NCI-H2081 treated with DMSO at 0.1 percent for 48 hours (cell line): ENCODE measurements around the gene PARN.
"Not testable (repeated sequence)": the region's sequence is repeated elsewhere in the genome, so short reads cannot be mapped to it uniquely, and the experiment has no call there.

Source experiments
- DNase-seq: peaks from one replicate; lab custom pipeline; 2025; lab: John Stamatoyannopoulos, UW

The PARN gene

DNA sequence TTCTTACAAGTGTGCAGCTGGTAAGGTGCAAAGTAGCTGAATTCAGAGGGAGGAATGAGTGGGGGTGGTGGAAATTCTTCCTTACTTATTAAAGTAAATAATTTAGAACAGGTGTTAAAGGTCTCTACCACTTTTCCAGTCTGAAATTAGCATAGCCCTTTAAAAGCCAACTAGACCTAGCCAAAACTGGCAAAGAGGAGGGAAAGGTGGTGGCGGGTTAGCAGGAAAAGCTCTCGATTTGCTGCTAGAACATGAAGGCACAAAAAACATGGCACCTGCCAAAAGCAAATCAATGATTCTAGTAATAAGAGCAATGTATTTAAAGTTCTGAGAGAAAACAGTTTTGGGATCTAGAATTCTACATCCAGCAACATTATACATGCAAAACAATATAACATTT is 157.7 kb downstream of the PARN start:
- DNase-seq, result no peak

- no peak for DNase-seq
These were observed 159.3 kb downstream of the PARN start for GRCh38 chr16:14470788-14471187.

DNA sequence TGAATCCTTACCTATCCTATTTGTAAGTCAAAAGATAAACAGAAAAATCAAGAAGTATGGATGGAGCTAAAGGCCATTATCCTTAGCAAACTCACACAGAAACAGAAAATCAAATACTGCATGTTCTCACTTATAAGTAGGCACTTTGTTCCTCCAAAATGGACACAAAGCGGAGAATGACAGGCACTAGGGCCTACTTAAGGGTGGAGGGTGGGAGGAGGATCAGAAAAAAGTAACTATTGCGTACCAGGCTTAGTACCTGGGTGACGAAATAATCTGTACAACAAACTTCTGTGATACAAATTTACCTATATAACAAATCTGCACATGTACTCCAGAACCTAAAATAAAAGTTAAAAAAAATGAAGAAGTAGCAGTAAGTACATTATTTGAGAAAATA is 164.3 kb downstream of the PARN start:
- DNase-seq, result no peak

DNA sequence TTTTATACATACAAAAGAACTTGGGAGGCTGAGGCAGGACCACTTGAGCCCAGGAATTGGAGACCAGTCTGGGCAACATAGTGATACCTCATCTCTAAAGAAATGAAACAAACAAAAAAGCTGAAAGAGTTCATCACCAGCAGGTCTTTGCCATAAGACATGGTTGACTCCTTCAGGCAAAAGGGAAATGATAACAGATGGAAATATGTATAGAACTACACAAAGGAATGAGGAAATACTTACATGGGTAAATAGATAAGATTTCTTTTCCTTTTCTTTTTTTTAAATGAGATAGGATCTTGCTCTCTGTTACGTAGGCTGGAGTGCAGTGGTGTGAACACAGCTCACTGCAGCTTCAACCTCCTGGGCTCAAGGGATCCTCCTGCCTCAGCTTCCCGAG is 165.3 kb downstream of the PARN start:
- DNase-seq, result no peak

- no peak for DNase-seq
These were observed 165.9 kb downstream of the PARN start for GRCh38 chr16:14464192-14464591.

DNA sequence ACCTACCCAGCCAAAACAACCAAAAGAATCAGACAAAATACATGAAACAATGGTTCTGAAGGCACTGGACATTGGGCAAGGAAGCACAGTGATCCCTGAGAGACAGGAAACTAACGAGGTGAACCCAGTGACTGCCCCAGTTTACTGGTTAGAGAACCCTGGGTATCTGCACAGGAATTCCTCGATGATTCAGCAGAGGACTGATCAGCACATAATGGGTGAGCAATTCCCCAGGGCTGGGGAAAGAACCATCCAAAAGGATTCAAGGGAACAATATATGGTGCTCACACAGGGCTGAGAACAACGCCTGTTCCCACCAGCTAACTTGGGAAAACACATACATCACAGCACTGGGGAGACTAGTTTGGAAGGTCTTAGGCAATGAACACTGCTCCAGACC is 167.2 kb downstream of the PARN start:
- DNase-seq, result no peak

DNA sequence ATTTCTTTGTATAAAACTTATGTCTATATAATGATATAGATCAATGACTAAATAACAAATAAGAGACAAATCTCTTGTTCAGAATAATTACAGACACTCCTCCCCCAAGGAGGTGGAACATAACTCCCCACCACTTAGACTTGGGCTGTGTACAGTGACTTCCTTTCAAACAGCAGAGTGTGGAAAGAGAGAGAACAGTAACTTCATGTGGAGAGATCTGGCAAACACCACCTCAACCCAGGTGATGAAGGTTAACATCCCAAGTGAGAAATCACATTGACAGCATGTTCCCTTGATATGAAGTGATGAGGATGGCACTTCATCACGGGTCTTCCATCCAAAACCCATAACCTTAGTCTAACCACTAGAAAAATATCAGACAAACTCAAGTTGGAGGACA is 169.3 kb downstream of the PARN start:
- no peak for DNase-seq

- DNase-seq, result no peak
These were observed 171.5 kb downstream of the PARN start for GRCh38 chr16:14458576-14458975.

- DNase-seq, result no peak
These were observed 173.1 kb downstream of the PARN start for GRCh38 chr16:14456793-14457481.

DNA sequence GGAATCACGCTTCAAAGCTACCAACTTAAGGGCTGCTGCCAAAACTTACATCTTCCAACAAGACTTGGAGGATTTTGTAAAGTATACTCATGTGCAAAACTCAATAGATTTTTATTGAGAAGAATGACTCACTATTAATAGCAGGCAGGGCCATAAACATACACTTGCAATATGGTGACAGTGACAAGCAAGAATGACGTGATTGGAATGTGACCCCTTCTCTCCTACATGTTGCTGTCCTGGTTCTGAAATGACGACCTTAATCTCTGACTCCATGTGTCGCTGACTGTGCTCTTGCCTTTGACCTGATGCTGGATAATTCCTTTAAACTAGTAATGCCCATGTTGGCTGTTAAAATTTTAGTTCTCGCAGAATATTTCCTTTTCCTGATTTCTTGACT is 174.5 kb downstream of the PARN start:
- no peak for DNase-seq

DNA sequence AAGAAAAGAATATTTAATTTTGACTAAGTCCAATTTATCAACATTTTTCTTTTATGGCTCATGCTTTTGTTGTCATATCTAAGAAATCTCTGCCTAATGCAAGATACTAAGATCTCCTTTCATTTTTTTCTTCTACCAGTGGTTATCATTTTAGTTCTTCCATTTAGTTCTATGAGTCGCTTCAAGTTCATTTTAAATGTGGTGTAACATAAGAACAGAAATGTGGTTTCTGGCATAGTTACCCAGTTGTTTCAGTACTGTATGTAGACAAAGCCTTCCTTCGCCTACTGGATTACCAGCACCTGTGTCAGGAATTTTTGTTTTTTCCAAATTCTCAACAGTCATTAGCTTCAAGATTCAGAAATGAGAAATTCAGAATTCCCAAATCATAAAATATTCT is 175.7 kb downstream of the PARN start:
- DNase-seq, result no peak

GRCh38 chr16:14452066-14452465 is 178.0 kb downstream of the PARN start:
- no peak for DNase-seq

DNA sequence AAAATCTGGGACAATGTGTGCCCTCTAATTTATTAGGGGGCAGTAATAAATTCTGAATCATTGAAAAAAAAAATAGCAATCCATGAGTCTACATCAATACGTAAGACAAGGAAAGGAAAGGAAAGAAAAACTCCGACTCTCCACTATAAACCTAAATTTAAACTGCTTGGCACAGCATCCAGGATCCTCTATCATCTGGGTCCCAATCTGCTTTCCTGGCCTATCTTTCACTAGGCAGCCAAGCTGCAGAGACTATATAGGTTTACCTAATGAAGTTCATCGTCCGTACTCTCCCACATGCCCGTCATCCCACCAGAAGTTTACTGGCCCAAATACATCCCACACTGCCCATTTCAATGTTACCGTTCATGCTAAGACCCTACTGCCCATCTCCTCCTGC is 179.2 kb downstream of the PARN start:
- DNase-seq, result no peak

DNA sequence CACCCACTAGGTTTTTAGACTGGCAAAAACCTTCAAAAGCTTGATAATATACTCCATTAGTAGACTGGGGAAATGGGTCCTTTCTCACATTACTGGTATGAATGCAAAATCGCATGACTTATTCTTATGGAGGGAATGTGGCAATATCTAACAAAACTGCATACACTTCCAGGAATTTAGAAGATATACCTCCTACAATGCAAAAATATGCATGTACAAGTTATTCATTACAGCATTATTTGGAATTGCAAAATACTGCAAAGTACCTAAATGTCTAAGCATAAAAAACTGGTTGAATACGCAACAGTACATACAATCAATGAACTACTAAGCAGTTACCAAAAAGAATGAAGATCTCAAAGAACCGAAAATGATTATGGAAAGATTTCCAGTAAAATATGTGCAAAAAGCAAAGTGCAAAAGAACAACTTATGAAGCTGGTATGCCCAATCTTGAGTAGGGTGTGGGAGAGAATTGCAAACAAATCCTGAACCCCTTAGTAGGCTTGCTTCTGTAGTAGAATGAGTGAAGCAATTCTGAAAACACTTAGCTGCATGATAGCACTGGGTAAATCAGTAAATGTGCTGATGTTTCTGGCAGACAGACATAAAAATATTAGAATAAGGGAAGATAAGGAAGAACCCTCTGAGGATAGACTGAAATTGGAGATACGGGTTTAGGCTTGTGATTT is 180.1 kb downstream of the PARN start:
- DNase-seq, result no peak

DNA sequence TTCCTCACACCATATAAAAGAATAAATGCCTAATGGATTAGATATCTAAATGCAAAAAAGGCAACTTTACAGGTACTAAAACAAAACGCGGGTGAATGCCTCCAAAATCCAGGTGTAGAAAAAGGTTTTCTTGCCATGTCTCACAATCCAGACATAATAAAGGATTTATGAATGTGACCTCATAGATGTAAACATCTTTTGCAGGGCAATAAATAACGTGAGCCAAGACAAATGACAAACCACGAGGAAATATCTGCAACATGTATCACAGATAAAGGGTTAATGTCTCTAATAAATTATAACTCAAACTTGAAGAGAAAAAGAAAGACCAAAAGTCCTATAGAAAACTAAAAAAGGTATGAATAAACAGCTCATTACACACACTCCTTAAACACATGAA is 180.7 kb downstream of the PARN start:
- DNase-seq, result no peak

DNA sequence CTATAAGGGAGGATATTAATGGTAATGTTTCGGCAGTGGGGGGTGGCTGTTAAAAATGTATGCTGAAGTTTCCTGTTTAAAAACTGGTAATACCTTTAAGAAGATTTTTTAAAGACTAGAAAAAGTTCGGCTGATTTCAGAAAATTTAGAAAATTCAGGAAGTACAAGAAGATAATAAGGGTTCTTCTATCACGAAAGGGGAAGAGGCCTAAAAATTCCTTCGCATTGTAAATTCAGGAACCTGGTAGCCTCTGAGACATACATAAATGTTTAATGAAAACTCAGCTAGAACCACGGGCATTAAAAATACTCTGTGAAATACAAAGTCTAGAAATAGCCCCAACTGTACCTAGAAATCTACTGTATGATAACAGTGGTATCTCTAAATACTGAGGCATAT is 181.2 kb downstream of the PARN start:
- no peak for DNase-seq

DNA sequence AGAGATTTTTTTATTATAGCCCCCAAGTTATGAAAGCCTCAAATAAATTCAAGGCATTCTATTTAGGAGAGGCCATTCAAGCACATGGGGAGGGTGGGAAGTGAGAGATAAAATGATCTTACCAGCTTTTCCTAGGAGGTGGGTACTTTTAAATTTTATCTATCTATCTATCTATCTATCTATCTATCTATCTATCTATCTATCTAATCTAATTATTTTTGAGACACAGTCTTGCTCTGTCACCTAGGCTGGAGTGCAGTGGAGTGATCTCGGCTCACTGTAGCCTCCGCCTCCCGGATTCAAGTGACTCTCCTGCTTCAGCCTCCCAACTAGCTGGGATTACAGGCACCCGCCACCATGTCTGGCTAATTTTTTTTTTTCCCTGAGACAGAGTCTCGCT is 182.3 kb downstream of the PARN start:
- no peak for DNase-seq

GRCh38 chr16:14446796-14447195 is 183.3 kb downstream of the PARN start:
- DNase-seq, result no peak

DNA sequence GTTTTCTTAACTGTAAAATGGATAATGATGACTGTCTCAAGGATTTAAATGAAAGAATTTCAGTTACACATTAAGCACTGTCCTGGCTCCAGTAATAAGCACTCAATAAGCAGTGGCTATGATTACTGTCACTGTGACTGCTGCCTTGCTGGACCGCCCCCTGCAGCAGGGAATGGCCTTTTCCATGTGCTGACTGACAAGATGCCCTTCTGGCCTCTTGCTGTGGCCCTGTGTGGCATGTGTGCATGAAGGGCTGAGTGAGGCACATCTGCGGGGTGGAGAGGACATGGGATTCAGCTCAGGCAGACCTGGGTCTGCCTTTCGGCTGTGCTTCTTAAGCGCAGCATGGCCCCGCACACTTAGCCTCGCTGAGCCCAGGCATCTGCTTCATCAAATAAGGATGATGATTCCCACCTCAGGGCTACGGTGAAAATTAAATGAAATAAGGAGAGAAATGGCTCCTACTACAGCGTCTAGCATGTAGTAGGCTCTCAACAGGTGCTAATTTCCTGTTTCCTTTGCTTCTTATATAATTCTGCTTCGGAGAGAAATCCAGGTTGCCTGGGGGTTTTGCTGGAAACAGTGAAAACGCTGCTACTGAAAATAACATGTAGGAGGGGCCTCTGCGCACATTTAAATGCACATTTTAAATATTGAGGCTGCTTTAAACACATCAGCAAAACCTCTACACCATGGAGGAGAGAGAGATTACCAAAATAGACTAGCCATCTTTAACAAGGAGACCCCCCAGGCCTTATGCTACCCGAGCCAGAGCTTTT is 183.9 kb downstream of the PARN start:
- no peak for DNase-seq

DNA sequence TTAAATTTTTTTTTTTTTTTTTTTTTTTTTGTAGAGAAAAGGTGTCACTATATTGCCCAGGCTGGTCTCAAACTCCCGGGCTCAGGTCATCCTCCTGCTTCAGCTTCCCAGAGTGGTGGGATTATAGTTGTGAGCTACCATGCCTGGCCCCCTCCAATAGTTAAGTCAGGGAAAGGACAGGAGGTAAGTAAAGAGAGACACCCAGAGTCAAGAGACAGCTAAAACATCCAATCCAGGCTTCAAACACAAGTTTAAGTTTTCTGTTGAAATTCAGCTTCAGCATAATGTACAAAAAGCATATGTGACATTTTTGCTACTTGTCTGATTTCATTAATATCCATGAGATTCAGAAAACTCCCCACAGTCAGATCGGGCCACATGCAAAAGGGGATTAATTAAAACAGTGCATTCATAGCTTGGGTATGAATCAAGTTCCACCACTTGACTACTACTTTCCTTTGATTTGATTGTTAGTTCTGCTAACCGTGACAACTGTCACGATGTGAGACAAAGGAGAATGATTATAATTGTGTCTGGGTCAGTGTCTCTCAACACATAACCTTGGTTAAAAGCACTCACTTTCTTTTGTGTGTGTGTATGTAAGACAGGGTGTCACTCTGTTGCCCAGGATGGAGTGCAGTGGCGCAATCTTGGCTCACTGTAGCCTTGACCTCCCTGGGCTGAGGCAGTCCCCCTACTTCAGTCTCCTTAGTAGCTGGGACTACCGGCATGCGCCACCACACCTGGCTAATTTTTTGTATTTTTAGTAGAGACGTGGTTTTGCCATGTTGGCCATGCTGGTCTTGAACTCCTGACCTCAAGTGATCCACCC is 184.9 kb downstream of the PARN start:
- DNase-seq, result no peak

DNA sequence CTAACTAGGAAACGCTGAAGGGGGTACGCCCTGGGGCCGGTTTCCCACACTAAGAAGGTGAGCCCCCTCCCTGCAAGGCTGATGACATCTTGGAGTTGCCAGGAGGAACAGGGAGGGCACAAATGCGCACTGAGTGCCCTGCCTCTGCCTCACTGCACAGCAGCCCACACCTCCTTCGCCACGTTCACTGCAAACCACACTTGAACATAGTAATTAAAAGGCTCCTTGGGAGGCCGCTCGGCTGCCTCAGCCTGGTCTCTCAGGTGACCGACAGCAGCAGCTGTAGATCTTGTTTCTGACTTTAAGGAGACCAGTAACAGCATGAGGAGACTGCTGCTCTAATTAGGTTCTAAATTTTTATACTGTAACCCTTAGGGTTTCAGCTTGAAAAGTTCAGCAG is 188.5 kb downstream of the PARN start:
- DNase-seq, result not testable (repeated sequence)

DNA sequence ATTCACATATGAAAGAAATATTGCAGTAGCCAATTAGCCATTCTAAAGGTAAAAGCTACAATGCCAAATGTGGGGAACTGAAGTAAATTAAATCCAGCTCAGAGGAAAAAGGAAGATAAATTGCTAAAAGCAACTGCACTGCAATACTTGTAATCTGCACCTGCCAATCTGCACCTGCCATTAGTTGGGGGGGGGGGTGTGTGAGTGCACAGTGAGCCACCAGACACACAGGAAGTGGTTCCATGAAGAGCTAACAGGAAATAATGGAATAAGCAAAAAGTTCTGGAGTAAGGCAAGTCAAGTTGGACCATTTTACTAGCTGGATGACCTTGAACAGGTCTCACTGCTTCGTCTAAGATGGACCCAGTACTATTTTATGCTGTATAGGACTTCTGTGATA is 191.8 kb downstream of the PARN start:
- DNase-seq, result no peak
